ENCODE measurements around the gene MPPED1.

The MPPED1 gene

DNA sequence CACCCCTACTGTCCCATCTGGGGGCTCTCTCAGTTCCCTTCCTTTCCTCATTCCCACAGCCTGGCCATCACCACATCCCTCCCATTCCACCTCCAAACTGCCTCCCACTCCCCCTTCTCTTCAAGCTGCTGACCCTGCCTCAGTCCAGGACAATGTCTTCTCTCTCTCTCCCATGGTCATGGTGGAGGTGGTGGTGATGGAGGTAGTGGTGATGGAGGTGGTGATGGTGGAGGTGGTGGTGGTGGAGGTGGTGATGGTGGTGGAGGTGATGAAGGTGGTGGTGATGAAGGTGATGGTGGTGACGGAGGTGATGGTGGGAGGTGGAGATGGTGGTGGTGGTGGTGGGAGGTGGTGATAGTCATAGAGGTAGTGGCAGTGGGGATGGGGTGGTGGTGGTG is 87.0 kb downstream of the MPPED1 start:
- no peak for DNase-seq (ENCODE audit: low spot score)

GRCh38 chr22:43500792-43501785 is 89.3 kb downstream of the MPPED1 start:
- DNase-seq (ENCODE audit: low spot score), result no peak

DNA sequence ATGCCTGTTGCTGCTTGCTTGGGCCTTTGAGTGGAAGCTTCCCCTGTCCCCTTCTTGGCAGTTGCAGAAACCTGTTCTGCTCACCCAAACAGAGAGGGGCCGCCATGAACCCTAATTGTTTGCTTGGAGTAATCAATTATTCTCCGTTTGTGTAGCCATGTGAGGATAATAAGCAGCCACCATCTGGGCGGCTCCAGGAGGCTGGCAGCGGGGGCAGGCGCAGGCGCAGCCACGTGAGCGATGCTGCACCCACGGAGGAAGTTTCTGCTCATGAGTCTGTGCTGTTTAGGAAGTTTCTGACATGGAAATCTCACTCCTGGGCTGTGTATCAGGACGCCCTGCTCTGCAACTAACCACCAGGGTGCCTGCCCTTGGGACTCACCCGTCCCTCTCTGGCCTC is 90.1 kb downstream of the MPPED1 start:
- no peak for DNase-seq (ENCODE audit: low spot score)

DNA sequence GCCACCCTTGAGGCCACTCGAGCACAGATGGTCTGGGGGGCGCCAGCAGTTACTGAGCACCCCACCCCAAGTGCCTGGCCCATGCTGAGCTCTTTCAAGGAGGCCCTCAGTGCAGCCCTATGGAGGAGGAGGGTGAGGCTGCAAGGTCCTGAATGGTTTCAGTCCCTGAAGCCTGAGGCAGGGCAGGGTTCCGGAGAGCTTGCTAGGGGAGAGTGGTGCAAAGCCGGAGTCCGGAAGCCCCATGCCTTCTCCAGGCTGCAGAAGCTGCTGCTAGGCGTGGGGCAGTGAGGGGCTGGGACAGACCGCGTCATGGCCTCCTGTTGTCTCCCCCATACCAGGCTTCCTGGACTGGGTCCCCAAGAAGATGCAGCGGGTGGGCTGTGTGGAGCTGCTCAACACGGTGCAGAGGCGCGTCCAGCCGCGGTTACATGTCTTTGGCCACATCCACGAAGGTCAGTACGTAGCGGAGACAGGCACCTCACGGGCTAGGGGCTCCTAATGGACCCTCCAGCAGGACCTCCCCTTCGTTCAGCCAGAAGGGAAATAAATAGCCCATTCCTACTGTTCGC is 90.6 kb downstream of the MPPED1 start:
- DNase-seq (ENCODE audit: low spot score), result no peak

GRCh38 chr22:43504068-43504467 is 92.3 kb downstream of the MPPED1 start:
- no peak for DNase-seq (ENCODE audit: low spot score)

GRCh38 chr22:43504666-43505261 is 93.0 kb downstream of the MPPED1 start:
- no peak for DNase-seq (ENCODE audit: low spot score)

DNA sequence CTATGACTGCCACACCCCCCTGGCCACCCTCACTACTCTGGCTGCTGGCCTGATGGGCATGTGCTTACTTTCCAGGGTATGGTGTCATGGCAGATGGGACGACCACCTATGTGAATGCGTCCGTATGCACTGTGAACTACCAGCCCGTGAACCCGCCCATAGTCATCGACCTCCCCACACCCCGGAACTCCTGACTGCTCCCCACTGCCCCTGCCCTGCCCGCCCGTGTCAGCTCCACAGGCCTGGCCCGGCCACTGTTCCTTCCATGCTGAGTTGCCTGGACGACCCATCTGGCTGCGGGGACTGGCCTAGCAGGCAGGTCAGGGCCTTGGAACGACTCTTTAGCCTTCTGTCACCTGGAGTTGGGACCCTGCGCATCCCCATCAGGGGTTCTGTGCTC is 93.6 kb downstream of the MPPED1 start:
- DNase-seq (ENCODE audit: low spot score), result no peak

- no peak for DNase-seq (ENCODE audit: low spot score)
Measured at GRCh38 chr22:43505896-43506295, 94.1 kb downstream of the MPPED1 start.

DNA sequence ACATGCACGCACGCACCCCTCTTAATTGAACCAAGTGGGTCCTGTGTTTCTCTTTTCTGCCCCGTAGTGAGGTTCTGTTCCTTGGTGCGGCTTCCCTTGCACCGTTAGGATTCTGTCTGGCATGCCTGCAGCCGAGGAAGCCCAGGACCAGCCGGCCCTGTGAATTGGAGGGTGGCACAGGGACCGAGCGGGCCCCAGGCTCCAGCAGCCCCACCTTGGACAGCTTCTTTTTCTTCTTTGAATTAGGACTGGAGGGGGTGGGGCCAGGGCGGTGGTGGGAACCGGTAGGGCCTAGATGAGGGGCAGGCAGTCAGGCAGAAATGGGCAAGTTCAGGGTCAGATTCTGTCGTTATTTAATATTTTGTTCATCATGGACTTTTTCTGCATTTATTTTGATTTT is 94.7 kb downstream of the MPPED1 start:
- no peak for DNase-seq (ENCODE audit: low spot score)

GRCh38 chr22:43507235-43507634 is 95.4 kb downstream of the MPPED1 start:
- no peak for DNase-seq (ENCODE audit: low spot score)

DNA sequence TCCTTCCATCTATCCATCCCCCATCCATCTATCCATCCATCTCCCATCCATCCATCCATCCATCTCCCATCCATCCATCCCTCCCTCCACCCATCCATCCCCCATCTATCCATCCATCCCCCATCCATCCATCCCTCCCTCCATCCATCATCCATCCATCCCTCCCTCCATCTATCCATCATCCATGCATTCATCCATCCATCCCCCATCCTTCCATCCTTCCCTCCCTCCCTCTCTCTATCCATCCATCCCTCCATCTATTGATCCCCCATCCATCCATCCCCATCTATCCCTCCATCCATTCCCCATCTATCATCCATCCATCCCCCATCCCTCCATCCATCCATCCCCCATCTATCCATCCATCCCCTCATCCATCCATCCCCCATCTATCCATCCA is 96.7 kb downstream of the MPPED1 start:
- no peak for DNase-seq (ENCODE audit: low spot score)

GRCh38 chr22:43509337-43509736 is 97.5 kb downstream of the MPPED1 start:
- DNase-seq (ENCODE audit: low spot score), result no peak

GRCh38 chr22:43510281-43511070 is 98.7 kb downstream of the MPPED1 start:
- no peak for DNase-seq (ENCODE audit: low spot score)

GRCh38 chr22:43511276-43511910 is 99.6 kb downstream of the MPPED1 start:
- DNase-seq (ENCODE audit: low spot score), result no peak

DNA sequence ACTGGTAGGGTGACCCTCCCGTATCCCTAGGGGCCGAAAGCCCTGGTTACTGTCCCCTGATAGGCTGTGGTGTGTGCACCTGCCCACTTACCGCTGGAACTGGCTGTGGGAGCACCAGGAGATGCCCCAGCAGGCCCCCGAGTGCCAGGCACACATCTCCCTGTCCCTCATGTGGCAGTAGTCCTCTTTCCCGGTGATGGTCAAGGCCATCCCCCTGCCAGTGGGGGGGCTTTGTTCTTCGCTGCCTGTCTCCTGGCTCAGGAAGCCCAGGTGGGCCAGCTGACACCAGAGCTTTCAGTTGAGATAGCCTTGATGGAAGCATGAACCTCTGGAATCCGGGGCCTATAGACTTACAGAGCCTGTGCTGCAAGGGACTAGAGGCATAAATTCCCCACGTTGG is 100.5 kb downstream of the MPPED1 start:
- no peak for DNase-seq (ENCODE audit: low spot score)

GRCh38 chr22:43514476-43515157 is 102.8 kb downstream of the MPPED1 start:
- DNase-seq (ENCODE audit: low spot score), result no peak

DNA sequence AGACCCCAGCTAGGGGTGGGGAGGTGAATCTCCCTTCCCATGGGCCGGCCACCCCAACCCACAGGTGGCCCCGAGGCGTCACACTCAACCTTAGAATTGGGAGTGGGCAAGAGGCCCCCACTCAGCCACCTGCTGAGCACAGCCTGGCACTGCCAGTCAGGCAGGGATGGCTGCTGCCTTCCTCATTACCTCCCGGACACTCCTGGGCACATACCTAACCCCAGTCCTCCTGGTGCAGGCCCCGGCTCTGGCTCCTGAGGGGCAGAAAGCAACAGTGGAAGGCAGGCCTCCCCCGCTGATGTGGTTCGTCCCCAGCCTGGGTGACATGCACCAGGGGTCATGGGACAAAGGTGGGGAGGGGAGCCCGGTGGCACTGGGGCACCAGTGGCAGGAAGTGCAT is 103.6 kb downstream of the MPPED1 start:
- DNase-seq (ENCODE audit: low spot score), result no peak

GRCh38 chr22:43515902-43516301 is 104.1 kb downstream of the MPPED1 start:
- no peak for DNase-seq (ENCODE audit: low spot score)

GRCh38 chr22:43516386-43516785 is 104.6 kb downstream of the MPPED1 start:
- no peak for DNase-seq (ENCODE audit: low spot score)

GRCh38 chr22:43516996-43517635 is 105.3 kb downstream of the MPPED1 start:
- no peak for DNase-seq (ENCODE audit: low spot score)

DNA sequence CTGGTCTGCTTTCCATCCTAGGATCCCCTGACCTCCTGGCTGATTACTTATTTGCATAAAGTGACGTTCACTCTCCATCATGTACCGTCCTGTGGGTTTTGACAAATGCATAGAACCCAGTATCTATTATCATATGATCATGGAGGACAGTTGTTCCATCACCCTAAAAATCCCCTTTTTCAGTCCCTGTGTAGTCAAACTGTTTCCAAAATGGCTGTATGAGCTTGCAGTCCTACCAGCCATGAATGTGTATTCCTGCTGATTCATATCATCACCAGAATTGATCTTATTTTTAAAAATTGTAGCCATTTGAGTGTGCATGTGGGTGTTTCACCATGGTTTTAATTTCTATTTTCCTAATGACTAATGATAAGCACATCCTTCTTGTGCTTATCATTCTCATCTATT is 108.8 kb downstream of the MPPED1 start:
- no peak for DNase-seq (ENCODE audit: low spot score)

Measured in germinal center (tissue), 1 donor.